ENCODE results near the gene PGLYRP1.

The PGLYRP1 gene

DNA sequence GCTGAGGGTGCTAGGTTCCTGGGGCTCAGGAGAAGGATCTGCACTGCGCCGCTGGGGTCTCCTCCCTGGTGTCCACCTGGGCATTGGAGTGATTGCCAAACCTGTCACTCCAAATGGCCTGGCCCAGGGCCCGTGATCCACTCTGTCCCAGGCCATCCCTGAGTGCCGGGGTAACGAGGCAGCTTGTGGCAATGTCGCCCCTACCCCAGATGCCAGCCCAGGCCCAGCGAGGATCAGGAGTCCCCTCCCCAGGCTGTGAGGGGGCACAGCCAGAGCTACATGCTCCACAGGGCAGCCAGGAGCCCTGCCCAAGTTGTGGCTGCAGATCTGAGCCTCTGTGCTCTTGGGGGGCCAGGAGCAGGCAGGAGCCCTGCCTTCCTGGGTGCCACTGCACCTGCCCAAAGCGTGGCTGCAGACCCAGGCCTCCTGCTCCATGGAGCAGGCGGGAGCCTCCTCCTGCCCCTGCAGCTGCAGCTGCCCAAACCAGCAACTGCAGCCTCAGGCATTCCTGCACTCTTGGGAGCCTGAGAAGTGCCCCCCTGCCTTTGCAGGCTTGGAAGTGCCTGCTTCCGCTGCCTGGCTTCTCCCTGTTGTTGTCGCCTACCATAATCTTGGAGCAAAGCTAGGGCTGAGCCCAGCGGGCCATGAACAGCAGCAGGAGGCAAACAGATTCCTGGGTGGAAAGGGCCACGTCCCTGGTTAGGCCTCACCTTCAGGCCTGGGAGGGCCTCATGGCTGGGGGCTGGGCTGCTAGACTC, 13.3 kb upstream of the PGLYRP1 start:
- TF ChIP-seq, protein P1, sequence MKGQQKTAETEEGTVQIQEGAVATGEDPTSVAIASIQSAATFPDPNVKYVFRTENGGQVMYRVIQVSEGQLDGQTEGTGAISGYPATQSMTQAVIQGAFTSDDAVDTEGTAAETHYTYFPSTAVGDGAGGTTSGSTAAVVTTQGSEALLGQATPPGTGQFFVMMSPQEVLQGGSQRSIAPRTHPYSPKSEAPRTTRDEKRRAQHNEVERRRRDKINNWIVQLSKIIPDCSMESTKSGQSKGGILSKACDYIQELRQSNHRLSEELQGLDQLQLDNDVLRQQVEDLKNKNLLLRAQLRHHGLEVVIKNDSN (IDR thresholded peaks at IDR 0.05), result no peak
- no peak for TF ChIP-seq EP300 (IDR thresholded peaks at IDR 0.05; ENCODE audit: borderline replicate concordance)
- no peak for TF ChIP-seq YY1 (IDR thresholded peaks at IDR 0.05; ENCODE audit: low read depth)
- TF ChIP-seq TAF1 (IDR thresholded peaks at IDR 0.05; ENCODE audit: low read depth), result no peak
- TF ChIP-seq RAD21 (IDR thresholded peaks at IDR 0.05; ENCODE audit: low read depth), result no peak
- TF ChIP-seq TCF12 (IDR thresholded peaks at IDR 0.05; ENCODE audit: low read depth), result no peak
- TF ChIP-seq EGR1 (IDR thresholded peaks at IDR 0.05), result no peak
- TF ChIP-seq, protein P2, sequence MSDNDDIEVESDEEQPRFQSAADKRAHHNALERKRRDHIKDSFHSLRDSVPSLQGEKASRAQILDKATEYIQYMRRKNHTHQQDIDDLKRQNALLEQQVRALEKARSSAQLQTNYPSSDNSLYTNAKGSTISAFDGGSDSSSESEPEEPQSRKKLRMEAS (IDR thresholded peaks at IDR 0.05), result no peak
- no peak for TF ChIP-seq FOXM1 (IDR thresholded peaks at IDR 0.05; ENCODE audit: borderline replicate concordance, low read depth)
- TF ChIP-seq NFIC (IDR thresholded peaks at IDR 0.05), result no peak
- no peak for TF ChIP-seq ZBTB7A (IDR thresholded peaks at IDR 0.05; ENCODE audit: low read depth)
- TF ChIP-seq, protein P3, sequence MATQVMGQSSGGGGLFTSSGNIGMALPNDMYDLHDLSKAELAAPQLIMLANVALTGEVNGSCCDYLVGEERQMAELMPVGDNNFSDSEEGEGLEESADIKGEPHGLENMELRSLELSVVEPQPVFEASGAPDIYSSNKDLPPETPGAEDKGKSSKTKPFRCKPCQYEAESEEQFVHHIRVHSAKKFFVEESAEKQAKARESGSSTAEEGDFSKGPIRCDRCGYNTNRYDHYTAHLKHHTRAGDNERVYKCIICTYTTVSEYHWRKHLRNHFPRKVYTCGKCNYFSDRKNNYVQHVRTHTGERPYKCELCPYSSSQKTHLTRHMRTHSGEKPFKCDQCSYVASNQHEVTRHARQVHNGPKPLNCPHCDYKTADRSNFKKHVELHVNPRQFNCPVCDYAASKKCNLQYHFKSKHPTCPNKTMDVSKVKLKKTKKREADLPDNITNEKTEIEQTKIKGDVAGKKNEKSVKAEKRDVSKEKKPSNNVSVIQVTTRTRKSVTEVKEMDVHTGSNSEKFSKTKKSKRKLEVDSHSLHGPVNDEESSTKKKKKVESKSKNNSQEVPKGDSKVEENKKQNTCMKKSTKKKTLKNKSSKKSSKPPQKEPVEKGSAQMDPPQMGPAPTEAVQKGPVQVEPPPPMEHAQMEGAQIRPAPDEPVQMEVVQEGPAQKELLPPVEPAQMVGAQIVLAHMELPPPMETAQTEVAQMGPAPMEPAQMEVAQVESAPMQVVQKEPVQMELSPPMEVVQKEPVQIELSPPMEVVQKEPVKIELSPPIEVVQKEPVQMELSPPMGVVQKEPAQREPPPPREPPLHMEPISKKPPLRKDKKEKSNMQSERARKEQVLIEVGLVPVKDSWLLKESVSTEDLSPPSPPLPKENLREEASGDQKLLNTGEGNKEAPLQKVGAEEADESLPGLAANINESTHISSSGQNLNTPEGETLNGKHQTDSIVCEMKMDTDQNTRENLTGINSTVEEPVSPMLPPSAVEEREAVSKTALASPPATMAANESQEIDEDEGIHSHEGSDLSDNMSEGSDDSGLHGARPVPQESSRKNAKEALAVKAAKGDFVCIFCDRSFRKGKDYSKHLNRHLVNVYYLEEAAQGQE (IDR thresholded peaks at IDR 0.05; ENCODE audit: low read depth), result no peak
- no peak for TF ChIP-seq CREB1 (IDR thresholded peaks at IDR 0.05; ENCODE audit: low read depth)
- no peak for TF ChIP-seq CEBPB (IDR thresholded peaks at IDR 0.05)
- no peak for TF ChIP-seq TEAD4 (IDR thresholded peaks at IDR 0.05)

DNA sequence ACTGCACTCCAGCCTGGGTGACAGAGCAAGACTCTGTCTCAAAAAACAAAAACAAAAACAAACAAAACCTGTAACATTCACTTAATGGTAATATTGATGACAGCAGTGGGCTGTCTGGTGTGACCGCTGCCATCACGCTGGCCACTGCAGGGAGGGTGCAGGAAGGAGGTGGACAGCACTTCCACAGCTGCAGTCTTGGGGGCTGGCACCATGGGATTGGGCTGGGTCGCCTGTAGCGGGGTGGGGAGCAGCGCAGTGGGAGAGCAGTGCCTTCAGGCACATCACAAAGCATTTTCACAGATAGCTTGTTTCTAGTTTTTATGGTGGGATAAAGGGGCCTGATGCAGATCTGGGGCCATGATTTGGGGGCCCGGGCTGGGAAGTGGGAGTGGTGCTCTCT, 12.7 kb upstream of the PGLYRP1 start:
- TF ChIP-seq, protein P2 (IDR thresholded peaks at IDR 0.05), result no peak
- TF ChIP-seq CEBPB (IDR thresholded peaks at IDR 0.05) (no peak), TAF1 (IDR thresholded peaks at IDR 0.05; ENCODE audit: low read depth) (no peak), TCF12 (IDR thresholded peaks at IDR 0.05; ENCODE audit: low read depth) (no peak), NFIC (IDR thresholded peaks at IDR 0.05) (no peak), EGR1 (IDR thresholded peaks at IDR 0.05) (no peak), YY1 (IDR thresholded peaks at IDR 0.05; ENCODE audit: low read depth) (no peak)

GRCh38 chr19:46033401-46033800, 10.5 kb upstream of the PGLYRP1 start:
- TF ChIP-seq, protein P2 (IDR thresholded peaks at IDR 0.05), result no peak
- TF ChIP-seq, protein P1 (IDR thresholded peaks at IDR 0.05), result no peak
- TF ChIP-seq RAD21 (IDR thresholded peaks at IDR 0.05; ENCODE audit: low read depth) (no peak), YY1 (IDR thresholded peaks at IDR 0.05; ENCODE audit: low read depth) (no peak), EGR1 (IDR thresholded peaks at IDR 0.05) (no peak), CEBPB (IDR thresholded peaks at IDR 0.05) (no peak), TAF1 (IDR thresholded peaks at IDR 0.05; ENCODE audit: low read depth) (no peak), TCF12 (IDR thresholded peaks at IDR 0.05; ENCODE audit: low read depth) (no peak), CREB1 (IDR thresholded peaks at IDR 0.05; ENCODE audit: low read depth) (no peak), EP300 (IDR thresholded peaks at IDR 0.05; ENCODE audit: borderline replicate concordance) (no peak), TEAD4 (IDR thresholded peaks at IDR 0.05) (no peak), FOXM1 (IDR thresholded peaks at IDR 0.05; ENCODE audit: borderline replicate concordance, low read depth) (no peak), NFIC (IDR thresholded peaks at IDR 0.05) (no peak)
- TF ChIP-seq, protein P3 (IDR thresholded peaks at IDR 0.05; ENCODE audit: low read depth), result no peak

DNA sequence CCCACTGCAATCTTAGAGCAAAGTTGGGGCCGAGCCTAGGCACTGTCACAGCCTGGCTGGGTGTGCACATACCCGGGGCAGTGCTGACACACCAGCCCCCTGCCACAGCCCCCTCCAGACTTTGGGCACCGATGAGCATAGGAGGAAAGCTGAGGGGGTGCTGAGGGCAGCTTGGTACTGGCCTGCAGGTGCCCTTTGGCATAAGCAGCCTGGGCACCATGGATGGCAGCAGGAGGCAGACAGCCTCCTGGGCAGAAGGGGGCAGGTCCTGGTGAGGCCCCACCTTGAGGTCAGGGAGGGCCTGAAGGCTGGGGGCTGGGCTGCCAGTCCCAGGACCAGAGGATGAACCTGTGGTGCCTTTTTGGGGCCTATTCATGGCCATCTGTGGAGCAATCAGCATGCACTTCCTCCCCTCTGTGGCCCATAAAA, 9.8 kb upstream of the PGLYRP1 start:
- TF ChIP-seq, protein P2 (IDR thresholded peaks at IDR 0.05), result no peak
- TF ChIP-seq EP300 (IDR thresholded peaks at IDR 0.05; ENCODE audit: borderline replicate concordance), result no peak

GRCh38 chr19:46031781-46032596, 9.1 kb upstream of the PGLYRP1 start:
- TF ChIP-seq RAD21 (IDR thresholded peaks at IDR 0.05; ENCODE audit: low read depth) (no peak), EGR1 (IDR thresholded peaks at IDR 0.05) (no peak), TCF12 (IDR thresholded peaks at IDR 0.05; ENCODE audit: low read depth) (no peak), EP300 (IDR thresholded peaks at IDR 0.05; ENCODE audit: borderline replicate concordance) (no peak), TEAD4 (IDR thresholded peaks at IDR 0.05) (no peak), ZBTB7A (IDR thresholded peaks at IDR 0.05; ENCODE audit: low read depth) (no peak)
- TF ChIP-seq, protein P2 (IDR thresholded peaks at IDR 0.05), result no peak

Data from Ishikawa (cell line).